ENCODE results near the gene PPP2R1B.
"Not testable (repeated sequence)": the region's sequence is repeated elsewhere in the genome, so short reads cannot be mapped to it uniquely, and the experiment has no call there.

PPP2R1B gene

GRCh38 chr11:111765984-111766833 is at the start of gene PPP2R1B:
Gene PPP2R1B (minus strand): TSS chr11:111766389. CDS start chr11:111766361, 28 bp downstream.
- peak; percentile 54 for DNase-seq

- no peak for DNase-seq
These were observed 49.3 kb upstream of the PPP2R1B start for GRCh38 chr11:111815489-111815888.

GRCh38 chr11:111814557-111815320 is 48.5 kb upstream of the PPP2R1B start:
- DNase-seq: no peak

GRCh38 chr11:111814106-111814505 is 47.9 kb upstream of the PPP2R1B start:
- DNase-seq: no peak

GRCh38 chr11:111812211-111812610 is 46.0 kb upstream of the PPP2R1B start:
- no peak for DNase-seq

- DNase-seq: no peak
These were observed 45.3 kb upstream of the PPP2R1B start for GRCh38 chr11:111811445-111811844.

GRCh38 chr11:111808834-111809233 is 42.6 kb upstream of the PPP2R1B start:
- no peak for DNase-seq

GRCh38 chr11:111808063-111808588 is 41.9 kb upstream of the PPP2R1B start:
- DNase-seq: no peak

GRCh38 chr11:111807076-111807475 is 40.9 kb upstream of the PPP2R1B start:
- DNase-seq: no peak

GRCh38 chr11:111801135-111801534 is 34.9 kb upstream of the PPP2R1B start:
- DNase-seq: no peak

GRCh38 chr11:111798279-111798678 is 32.1 kb upstream of the PPP2R1B start:
- no peak for DNase-seq

GRCh38 chr11:111797145-111797581 is 31.0 kb upstream of the PPP2R1B start:
- DNase-seq: peak; percentile 96

- peak; percentile 98 for DNase-seq
These were observed 30.5 kb upstream of the PPP2R1B start for GRCh38 chr11:111796696-111797095.

- DNase-seq: no peak
These were observed 29.3 kb upstream of the PPP2R1B start for GRCh38 chr11:111795334-111795985.

GRCh38 chr11:111793863-111794262 is 27.7 kb upstream of the PPP2R1B start:
- DNase-seq: peak; percentile 84

GRCh38 chr11:111792955-111793500 is 26.8 kb upstream of the PPP2R1B start:
- DNase-seq: no peak

GRCh38 chr11:111792314-111792713 is 26.1 kb upstream of the PPP2R1B start:
- no peak for DNase-seq

GRCh38 chr11:111788464-111788863 is 22.3 kb upstream of the PPP2R1B start:
- no peak for DNase-seq

- peak; percentile 24 for DNase-seq
These were observed 21.9 kb upstream of the PPP2R1B start for GRCh38 chr11:111788051-111788450.

GRCh38 chr11:111785886-111786412 is 19.8 kb upstream of the PPP2R1B start:
- peak; percentile 67 for DNase-seq

GRCh38 chr11:111785076-111785475 is 18.9 kb upstream of the PPP2R1B start:
- no peak for DNase-seq

GRCh38 chr11:111784311-111784710 is 18.1 kb upstream of the PPP2R1B start:
- DNase-seq: not testable (repeated sequence)
